GM10248 (cell line): ENCODE results near the gene SLC35F3.

ENCODE experiments used
- CTCF ChIA-PET: fragments of 300-600 bp; sonication (Branson Sonifier 250); formaldehyde crosslinking; extraction: SDS; loops from one replicate; lab custom pipeline; 2021; ENCODE audit warnings: antibody characterized with exemption; lab: Yijun Ruan, JAX
- POLR2A ChIA-PET: fragments of 350-650 bp; sonication (Branson Sonifier 250); formaldehyde crosslinking; extraction: SDS; loops from one replicate; lab custom pipeline; 2020; ENCODE audit warnings: antibody characterized with exemption; lab: Yijun Ruan, JAX
- DNase-seq: peaks from one replicate; pipeline ENCODE4 v3.0.0; 2012; ENCODE audit errors: extremely low spot score
- CTCF ChIP-seq: IDR thresholded peaks from 2 replicates; pipeline ENCODE4 v1.5.1; 2012; ENCODE audit warnings: mild to moderate bottlenecking, low read depth; ENCODE audit errors: extremely low read depth, missing control alignments, control extremely low read depth

The SLC35F3 gene

GRCh38 chr1:234361102-234361603 lies 456.7 kb downstream of the SLC35F3 start:
- TF ChIP-seq CTCF: no peak
- ChIA-PET POLR2A (no interaction called here), CTCF (no interaction called here)
- no peak for DNase-seq

GRCh38 chr1:234362558-234362957 lies 458.1 kb downstream of the SLC35F3 start:
- DNase-seq: no peak
- CTCF ChIA-PET: no interaction called here
- TF ChIP-seq CTCF: no peak
- POLR2A ChIA-PET: no interaction called here

GRCh38 chr1:234368320-234369032 lies 464.0 kb downstream of the SLC35F3 start:
- TF ChIP-seq CTCF: no peak
- POLR2A ChIA-PET: no interaction called here
- no peak for DNase-seq
- CTCF ChIA-PET: no interaction called here

- ChIA-PET POLR2A (no interaction called here), CTCF (no interaction called here)
- no peak for DNase-seq
- TF ChIP-seq CTCF: no peak
Observed at GRCh38 chr1:234369033-234369430, 464.6 kb downstream of the SLC35F3 start.

- CTCF ChIA-PET: no interaction called here
- DNase-seq: no peak
- no peak for TF ChIP-seq CTCF
- POLR2A ChIA-PET: no interaction called here
Observed at GRCh38 chr1:234369784-234370183, 465.3 kb downstream of the SLC35F3 start.

GRCh38 chr1:234371414-234371813 lies 466.9 kb downstream of the SLC35F3 start:
- no peak for DNase-seq
- POLR2A ChIA-PET: no interaction called here
- CTCF ChIA-PET: no interaction called here
- TF ChIP-seq CTCF: no peak
